GM12873 (cell line): ENCODE data around the gene SLC25A42.

Experiments used
- TF ChIP-seq, protein P1 (sequence below): IDR thresholded peaks from 2 replicates; pipeline ENCODE4 v1.5.1; 2012; ENCODE audit warnings: low read depth, mild to moderate bottlenecking, moderate library complexity, low read length, control low read depth; ENCODE audit not compliant: insufficient read depth; ENCODE audit errors: missing control alignments

The SLC25A42 gene, protein sequence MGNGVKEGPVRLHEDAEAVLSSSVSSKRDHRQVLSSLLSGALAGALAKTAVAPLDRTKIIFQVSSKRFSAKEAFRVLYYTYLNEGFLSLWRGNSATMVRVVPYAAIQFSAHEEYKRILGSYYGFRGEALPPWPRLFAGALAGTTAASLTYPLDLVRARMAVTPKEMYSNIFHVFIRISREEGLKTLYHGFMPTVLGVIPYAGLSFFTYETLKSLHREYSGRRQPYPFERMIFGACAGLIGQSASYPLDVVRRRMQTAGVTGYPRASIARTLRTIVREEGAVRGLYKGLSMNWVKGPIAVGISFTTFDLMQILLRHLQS

DNA sequence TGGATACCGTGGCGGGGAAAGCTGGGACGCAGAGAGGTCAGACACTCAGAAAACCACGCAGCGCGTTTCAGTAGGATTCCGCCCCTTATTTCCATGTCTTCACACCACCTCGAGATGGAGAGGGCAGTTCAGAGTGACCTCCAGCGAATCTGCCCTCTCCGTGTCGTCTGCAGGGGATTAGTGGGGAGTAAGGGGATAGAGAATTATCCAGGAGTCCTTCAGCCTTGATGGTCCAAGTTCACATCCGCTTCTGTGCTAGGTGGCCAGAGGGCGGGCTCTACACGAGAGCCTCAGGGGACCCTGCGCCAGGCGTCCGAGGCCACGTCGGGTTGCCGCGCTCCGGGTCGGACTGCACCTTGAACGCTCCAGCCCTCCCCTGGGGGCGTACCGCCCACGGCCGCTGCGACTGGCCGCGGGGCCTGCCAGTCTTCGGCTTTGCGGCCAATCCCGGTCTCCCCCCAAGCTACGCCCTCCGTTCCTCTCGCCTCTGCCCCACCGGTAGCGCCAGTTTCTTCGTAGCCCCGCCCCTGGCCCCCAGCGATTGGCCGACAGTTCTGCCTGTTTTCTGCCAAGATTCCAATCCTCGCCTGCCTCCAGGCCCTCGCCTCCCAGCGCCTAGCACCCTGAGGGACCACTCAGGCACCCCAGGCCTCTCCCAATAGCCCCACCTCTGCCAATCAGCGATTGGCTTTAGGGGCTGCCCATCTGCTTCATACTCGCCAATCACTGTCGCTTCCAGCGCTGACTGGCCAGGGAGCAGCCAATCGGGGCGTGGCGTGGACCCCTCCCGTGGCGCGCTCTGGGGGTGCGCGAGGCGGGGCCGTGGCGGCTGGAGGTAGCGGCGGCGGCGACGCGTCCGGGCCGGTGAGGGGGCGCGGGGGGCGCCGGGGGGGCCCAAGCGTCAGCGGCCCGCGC is at the start of gene SLC25A42:
Gene SLC25A42, plus strand, starts transcription at position 812 of the 915 bp plus-strand sequence. CDS start 32,131 bp downstream, outside the sequence.
- TF ChIP-seq, protein P1, sequence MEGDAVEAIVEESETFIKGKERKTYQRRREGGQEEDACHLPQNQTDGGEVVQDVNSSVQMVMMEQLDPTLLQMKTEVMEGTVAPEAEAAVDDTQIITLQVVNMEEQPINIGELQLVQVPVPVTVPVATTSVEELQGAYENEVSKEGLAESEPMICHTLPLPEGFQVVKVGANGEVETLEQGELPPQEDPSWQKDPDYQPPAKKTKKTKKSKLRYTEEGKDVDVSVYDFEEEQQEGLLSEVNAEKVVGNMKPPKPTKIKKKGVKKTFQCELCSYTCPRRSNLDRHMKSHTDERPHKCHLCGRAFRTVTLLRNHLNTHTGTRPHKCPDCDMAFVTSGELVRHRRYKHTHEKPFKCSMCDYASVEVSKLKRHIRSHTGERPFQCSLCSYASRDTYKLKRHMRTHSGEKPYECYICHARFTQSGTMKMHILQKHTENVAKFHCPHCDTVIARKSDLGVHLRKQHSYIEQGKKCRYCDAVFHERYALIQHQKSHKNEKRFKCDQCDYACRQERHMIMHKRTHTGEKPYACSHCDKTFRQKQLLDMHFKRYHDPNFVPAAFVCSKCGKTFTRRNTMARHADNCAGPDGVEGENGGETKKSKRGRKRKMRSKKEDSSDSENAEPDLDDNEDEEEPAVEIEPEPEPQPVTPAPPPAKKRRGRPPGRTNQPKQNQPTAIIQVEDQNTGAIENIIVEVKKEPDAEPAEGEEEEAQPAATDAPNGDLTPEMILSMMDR = no peak

DNA sequence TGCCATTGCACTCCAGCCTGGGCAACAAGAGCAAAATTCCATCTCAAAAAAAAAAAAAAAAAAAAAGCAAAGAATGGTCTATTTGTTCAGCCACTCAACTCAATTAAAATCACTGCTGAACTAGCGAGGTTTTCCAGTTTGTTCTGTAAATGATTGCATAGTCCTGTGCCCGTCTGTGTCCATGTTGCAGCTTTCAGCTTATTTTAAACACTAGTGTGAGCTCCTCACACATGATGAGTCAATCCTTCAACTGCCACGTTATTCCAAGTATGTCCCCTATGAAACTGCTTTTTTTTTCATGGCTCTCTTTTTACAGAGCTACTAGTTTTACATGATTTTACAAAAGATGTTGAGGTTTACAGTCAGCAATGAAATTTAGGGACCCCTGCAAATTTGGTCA is 42.7 kb upstream of the SLC25A42 start:
- TF ChIP-seq, protein P1 = no peak

DNA sequence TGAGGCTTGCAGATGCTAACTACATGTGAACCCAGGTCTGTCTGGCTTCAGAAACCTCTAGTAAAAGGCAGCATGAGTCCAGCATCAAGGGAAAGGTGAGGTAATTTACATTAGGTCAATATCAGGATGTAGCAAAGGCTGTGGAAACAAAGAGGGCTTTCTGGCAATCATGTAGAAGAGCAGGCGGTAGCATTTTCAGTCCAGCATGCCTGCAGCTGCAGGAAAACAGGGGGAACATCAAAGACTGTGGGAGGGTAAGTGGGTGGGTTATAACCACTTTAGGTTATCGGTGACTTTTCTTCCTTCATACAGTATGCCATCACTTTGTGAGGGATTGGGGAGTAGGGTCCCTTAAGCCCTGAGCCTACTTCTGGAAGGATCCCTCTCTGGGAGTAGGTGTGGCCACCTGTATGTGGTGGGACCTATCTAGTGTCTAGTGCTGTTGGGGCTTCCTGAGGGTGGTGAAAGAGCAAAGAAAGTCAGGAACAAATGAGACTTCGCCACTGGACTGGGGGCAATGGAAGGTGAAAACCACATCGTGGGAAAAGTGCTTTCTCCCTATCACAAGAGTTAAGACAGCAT is 41.3 kb upstream of the SLC25A42 start:
- TF ChIP-seq, protein P1 = no peak

DNA sequence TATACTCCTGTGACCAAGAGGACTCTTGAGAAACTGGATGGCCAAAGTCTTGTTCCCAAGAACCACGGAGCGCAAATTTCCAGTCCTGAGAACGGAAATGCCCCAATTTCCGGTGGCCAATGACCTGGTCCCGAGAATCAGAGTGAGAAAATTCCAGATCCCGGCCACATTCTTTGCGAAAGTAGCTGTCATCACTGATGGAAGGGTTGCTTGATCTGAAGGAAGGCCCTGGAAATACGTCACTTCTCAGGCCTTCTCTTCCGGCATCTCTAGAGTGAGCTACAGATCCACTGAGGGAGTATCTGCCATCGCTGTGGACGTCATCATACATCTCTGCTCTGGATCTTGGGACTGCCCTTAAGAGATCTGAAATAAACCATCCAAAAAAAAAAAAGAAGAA is 37.9 kb upstream of the SLC25A42 start:
- TF ChIP-seq, protein P1 = no peak

DNA sequence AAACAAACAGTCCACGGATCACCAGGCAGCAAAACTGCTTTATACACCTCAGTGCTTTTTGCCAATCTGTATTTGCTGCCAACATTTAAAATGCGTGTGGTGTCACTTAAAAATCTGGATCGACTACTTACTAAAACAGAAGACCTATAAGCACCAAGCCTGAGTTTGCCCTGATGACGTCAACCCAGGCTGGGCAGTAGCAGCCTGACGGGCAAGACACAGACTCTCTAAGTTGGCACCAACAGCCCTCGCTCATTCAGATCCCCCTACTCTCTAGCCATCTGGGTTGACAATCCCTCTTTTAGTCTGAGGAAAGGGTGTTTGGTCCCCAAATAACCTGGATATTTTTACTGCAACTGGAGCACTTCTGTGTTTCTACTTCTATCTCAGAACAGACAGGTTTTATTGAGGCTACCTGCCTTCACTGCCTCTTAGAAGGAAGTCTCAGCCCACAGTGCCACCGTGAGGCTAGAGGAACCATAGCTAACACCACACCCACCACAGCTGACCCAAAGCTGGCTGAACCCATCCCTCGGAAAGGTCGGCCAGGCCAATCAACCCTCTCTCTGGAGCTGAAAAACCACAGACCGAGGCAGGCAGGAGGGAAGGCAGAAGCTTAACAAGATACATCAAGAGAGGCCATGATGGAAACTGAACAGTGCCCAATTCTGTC is 37.4 kb upstream of the SLC25A42 start:
- TF ChIP-seq, protein P1 = peak; percentile 25

DNA sequence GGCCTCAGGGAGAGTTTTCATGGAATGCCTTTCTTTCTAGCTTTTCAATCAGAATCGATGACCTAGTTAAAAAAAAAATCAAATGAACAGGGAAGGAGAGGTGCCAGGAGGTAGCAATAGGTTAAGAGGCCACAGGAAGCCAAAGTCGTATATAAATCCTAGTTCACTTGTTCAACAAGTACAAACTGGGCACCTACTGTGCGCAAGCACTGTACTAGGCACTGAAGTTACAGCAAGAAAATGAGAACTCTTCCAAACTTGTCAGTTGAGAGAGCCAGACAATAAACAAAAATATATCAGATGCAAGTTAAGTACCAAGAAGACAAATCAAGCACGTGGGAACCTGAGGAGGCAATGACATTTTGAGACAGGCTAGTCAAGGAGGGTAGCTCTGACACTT is 36.6 kb upstream of the SLC25A42 start:
- TF ChIP-seq, protein P1 = no peak
